Measurements from ENCODE around the gene FAM163B. TPM values are rescaled to one million over a fixed set of nuclear protein-coding genes. Genes with fewer than 3 reads are reported as not detected.

FAM163B gene
- total and polyA plus RNA-seq, 2 donors (not counting 1 experiment from before 2014, with no cell fraction given): not detected

DNA sequence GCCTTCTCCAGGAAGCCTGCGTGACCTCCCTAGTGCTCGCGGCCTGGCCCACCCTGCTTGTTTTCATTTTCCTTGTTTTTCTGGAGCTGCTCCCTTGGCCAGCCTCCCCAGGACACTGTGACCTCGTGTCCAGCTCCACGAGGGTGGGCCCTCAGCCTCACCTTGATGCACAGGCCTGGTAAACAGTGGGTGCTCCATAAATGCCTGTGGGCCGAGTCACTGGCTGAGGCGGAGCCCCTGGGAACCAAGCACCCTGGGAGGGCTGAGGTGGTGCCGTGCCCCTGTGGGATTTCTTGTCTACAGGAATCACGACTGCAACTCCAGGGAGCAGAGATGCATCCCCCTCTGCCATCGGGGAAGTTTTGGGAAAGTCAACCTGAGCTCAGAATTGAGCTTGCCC lies 17.2 kb downstream of the FAM163B start:
- Histone ChIP-seq H3K27me3 (ENCODE audit: control insufficient read depth, insufficient read depth, low read length) (no peaks in the 10 kb centered on the region), H3K27ac (ENCODE audit: insufficient read depth, low read length) (no peak overlapping the region), H3K79me2 (ENCODE audit: control insufficient read depth, insufficient read depth, low read length) (no peaks in the 10 kb centered on the region), H3K4me2 (ENCODE audit: extremely low read depth, insufficient read depth, low read length) (no peak overlapping the region), H3K36me3 (ENCODE audit: control insufficient read depth, insufficient read depth, low read length) (no peaks in the 10 kb centered on the region), H2AFZ (ENCODE audit: low read length) (no peak overlapping the region), H3K4me1 (ENCODE audit: control insufficient read depth, extremely low read depth, insufficient read depth, low read length) (no peaks in the 10 kb centered on the region), H4K20me1 (ENCODE audit: control insufficient read depth, extremely low read depth, insufficient read depth, low read length) (no peaks in the 10 kb centered on the region), H3K9me3 (ENCODE audit: control insufficient read depth, insufficient read depth, low read depth, low read length) (peaks cover 2% of the 10 kb centered on the region), H3K4me3 (replicated peaks in 1 of 4; ENCODE audit: control extremely low read depth in 1 of 4, insufficient read depth in 1 of 4, low read depth in 3 of 4, low read length in 4 of 4) (no peak overlapping the region), H3K9ac (ENCODE audit: insufficient read depth, low read length) (no peak overlapping the region)
- TF ChIP-seq, protein P1, sequence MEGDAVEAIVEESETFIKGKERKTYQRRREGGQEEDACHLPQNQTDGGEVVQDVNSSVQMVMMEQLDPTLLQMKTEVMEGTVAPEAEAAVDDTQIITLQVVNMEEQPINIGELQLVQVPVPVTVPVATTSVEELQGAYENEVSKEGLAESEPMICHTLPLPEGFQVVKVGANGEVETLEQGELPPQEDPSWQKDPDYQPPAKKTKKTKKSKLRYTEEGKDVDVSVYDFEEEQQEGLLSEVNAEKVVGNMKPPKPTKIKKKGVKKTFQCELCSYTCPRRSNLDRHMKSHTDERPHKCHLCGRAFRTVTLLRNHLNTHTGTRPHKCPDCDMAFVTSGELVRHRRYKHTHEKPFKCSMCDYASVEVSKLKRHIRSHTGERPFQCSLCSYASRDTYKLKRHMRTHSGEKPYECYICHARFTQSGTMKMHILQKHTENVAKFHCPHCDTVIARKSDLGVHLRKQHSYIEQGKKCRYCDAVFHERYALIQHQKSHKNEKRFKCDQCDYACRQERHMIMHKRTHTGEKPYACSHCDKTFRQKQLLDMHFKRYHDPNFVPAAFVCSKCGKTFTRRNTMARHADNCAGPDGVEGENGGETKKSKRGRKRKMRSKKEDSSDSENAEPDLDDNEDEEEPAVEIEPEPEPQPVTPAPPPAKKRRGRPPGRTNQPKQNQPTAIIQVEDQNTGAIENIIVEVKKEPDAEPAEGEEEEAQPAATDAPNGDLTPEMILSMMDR (conservative IDR thresholded peaks at IDR 0.05 in 1 of 2, IDR thresholded peaks at IDR 0.05 in 1 of 2; ENCODE audit: low read depth in 1 of 2, low read length in 2 of 2): no peak
- no peak for TF ChIP-seq EZH2 (IDR thresholded peaks at IDR 0.05; ENCODE audit: low read length, missing control alignments)
- DNase-seq (ENCODE audit: low read depth in 2 of 2): no peak

DNA sequence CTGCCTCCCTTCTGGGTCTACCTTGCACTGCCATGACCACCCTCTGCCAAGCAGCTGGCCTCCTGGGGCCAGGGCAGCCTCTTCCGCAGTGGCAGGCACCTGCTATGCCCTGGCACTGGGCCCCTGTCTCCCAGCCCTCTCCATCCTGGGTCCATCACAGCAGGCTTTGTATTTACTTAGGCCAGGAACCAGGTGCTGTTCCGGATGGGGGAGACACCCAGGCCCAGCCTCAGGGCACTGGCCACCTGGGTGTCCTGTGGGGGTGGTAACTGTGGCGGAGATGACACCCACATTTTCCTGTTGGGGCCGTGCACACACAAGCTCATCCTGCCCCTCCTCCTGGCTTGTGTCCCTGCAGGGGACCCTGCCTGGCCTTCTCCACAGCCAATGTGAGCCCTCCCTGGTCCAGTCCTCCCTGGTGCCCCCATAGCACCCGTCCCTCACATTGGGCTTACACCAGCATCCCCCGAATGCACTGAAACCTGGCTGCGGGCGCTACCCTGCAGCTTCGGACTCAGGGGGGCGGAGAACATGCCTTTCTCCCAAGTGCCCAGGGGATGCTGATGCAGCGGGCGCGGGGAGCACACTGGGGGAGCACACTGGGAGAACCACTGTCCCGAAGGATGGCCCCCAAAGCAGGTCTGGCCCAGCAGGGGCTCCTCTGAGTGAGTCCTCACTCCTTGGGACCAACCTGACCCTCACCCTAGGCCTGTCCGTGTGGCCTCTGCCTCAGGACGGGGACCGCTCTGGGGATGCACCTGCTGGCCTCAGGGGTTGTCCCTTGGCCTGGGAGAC lies 17.9 kb downstream of the FAM163B start:
- Histone ChIP-seq H3K27me3 (ENCODE audit: control insufficient read depth, insufficient read depth, low read length) (no peaks in the 10 kb centered on the region), H3K79me2 (ENCODE audit: control insufficient read depth, insufficient read depth, low read length) (no peaks in the 10 kb centered on the region), H2AFZ (ENCODE audit: low read length) (no peak overlapping the region), H3K4me3 (replicated peaks in 1 of 4; ENCODE audit: control extremely low read depth in 1 of 4, insufficient read depth in 1 of 4, low read depth in 3 of 4, low read length in 4 of 4) (no peak overlapping the region), H4K20me1 (ENCODE audit: control insufficient read depth, extremely low read depth, insufficient read depth, low read length) (no peaks in the 10 kb centered on the region), H3K4me2 (ENCODE audit: extremely low read depth, insufficient read depth, low read length) (no peak overlapping the region), H3K36me3 (ENCODE audit: control insufficient read depth, insufficient read depth, low read length) (no peaks in the 10 kb centered on the region), H3K9me3 (ENCODE audit: control insufficient read depth, insufficient read depth, low read depth, low read length) (peaks cover 2% of the 10 kb centered on the region), H3K9ac (ENCODE audit: insufficient read depth, low read length) (no peak overlapping the region), H3K4me1 (ENCODE audit: control insufficient read depth, extremely low read depth, insufficient read depth, low read length) (no peaks in the 10 kb centered on the region), H3K27ac (ENCODE audit: insufficient read depth, low read length) (no peak overlapping the region)
- no peak for DNase-seq (ENCODE audit: low read depth in 2 of 2)
- TF ChIP-seq, protein P1 (conservative IDR thresholded peaks at IDR 0.05 in 1 of 2, IDR thresholded peaks at IDR 0.05 in 1 of 2; ENCODE audit: low read depth in 1 of 2, low read length in 2 of 2): no peak
- TF ChIP-seq EZH2 (IDR thresholded peaks at IDR 0.05; ENCODE audit: low read length, missing control alignments): no peak

DNA sequence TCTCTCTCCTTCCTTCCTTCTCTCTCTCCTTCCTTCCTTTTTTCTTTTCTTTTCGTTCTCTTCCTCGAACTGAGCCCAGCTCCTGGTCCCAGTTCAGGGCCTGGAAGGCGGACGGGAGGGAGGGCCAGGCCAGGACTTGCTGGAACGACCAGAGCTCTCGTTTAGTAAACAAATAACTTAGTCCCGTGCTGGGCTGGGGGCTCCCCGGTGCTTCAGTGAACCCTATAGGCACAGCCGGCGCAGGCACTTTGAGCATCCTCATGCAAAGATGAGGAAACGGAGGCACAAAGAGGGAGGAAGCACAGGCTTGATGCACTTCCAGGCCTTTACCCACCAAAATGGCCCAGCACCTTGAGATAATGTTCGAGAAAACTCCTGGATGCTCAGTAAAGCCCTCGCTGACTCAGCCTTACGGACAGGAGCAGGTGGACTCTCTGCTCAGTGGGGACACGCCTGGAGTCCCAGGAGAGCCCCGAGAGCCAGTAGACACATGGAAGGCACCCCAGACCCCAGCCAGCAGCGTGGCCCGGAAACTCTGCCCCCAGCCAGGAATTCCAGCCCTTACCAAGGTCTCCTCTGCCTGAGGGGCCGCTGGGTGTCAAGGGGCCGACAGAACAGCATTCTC lies 18.8 kb downstream of the FAM163B start:
- Histone ChIP-seq H3K27me3 (ENCODE audit: control insufficient read depth, insufficient read depth, low read length) (no peaks in the 10 kb centered on the region), H3K4me3 (replicated peaks in 1 of 4; ENCODE audit: control extremely low read depth in 1 of 4, insufficient read depth in 1 of 4, low read depth in 3 of 4, low read length in 4 of 4) (no peak overlapping the region), H3K36me3 (ENCODE audit: control insufficient read depth, insufficient read depth, low read length) (no peaks in the 10 kb centered on the region), H3K79me2 (ENCODE audit: control insufficient read depth, insufficient read depth, low read length) (no peaks in the 10 kb centered on the region), H3K27ac (ENCODE audit: insufficient read depth, low read length) (no peak overlapping the region), H3K9me3 (ENCODE audit: control insufficient read depth, insufficient read depth, low read depth, low read length) (peaks cover 2% of the 10 kb centered on the region), H3K4me1 (ENCODE audit: control insufficient read depth, extremely low read depth, insufficient read depth, low read length) (no peaks in the 10 kb centered on the region), H3K9ac (ENCODE audit: insufficient read depth, low read length) (no peak overlapping the region), H2AFZ (ENCODE audit: low read length) (no peak overlapping the region), H3K4me2 (ENCODE audit: extremely low read depth, insufficient read depth, low read length) (no peak overlapping the region), H4K20me1 (ENCODE audit: control insufficient read depth, extremely low read depth, insufficient read depth, low read length) (no peaks in the 10 kb centered on the region)
- no peak for TF ChIP-seq EZH2 (IDR thresholded peaks at IDR 0.05; ENCODE audit: low read length, missing control alignments)
- TF ChIP-seq, protein P1 (conservative IDR thresholded peaks at IDR 0.05 in 1 of 2, IDR thresholded peaks at IDR 0.05 in 1 of 2; ENCODE audit: low read depth in 1 of 2, low read length in 2 of 2): no peak
- no peak for DNase-seq (ENCODE audit: low read depth in 2 of 2)
